Measurements from ENCODE around the gene DEFB121. TPM values are rescaled to one million over a fixed set of nuclear protein-coding genes. Genes with fewer than 3 reads are reported as not detected.

DEFB121 gene
- total RNA-seq, 6 donors from 2014 or later, result not detected

GRCh38 chr20:31403886-31404285 lies 2.1 kb downstream of the DEFB121 start:
- no peaks in the 10 kb centered on the region for H3K36me3 ChIP-seq
- no peaks in the 10 kb centered on the region for H3K9me3 ChIP-seq
- TF ChIP-seq EP300 (IDR thresholded peaks at IDR 0.05) (no peak), POLR2A (IDR thresholded peaks at IDR 0.05) (no peak), POLR2AphosphoS5 (IDR thresholded peaks at IDR 0.05) (no peak)
- DNase-seq (no peak), ATAC-seq (ENCODE audit: low FRiP score in 2 of 2) (no peak)
- no peak overlapping the region for H3K27ac ChIP-seq
- WGBS, 2 donors, result 38 to 58% methylated on average over 1 of the region's 1 CpG
- no peaks in the 10 kb centered on the region for H3K27me3 ChIP-seq
- H3K4me3 ChIP-seq, result no peak overlapping the region
- H3K4me1 ChIP-seq, result no peaks in the 10 kb centered on the region

GRCh38 chr20:31394900-31395299 lies 11.1 kb downstream of the DEFB121 start:
- Histone ChIP-seq H3K27me3 (no peaks in the 10 kb centered on the region), H3K4me1 (no peaks in the 10 kb centered on the region)
- WGBS, 2 donors, result 51% methylated on average over 3 of the region's 3 CpGs

GRCh38 chr20:31392836-31393235 lies 13.2 kb downstream of the DEFB121 start:
- no peaks in the 10 kb centered on the region for H3K4me1 ChIP-seq
- DNase-seq (no peak), ATAC-seq (ENCODE audit: low FRiP score in 2 of 2) (no peak)

More at GRCh38 chr20:31394900-31395299, 11.1 kb downstream of the DEFB121 start:
- Histone ChIP-seq H3K9me3 (no peaks in the 10 kb centered on the region), H3K4me3 (no peak overlapping the region), H3K36me3 (no peaks in the 10 kb centered on the region), H3K27ac (no peak overlapping the region)
- DNase-seq (no peak), ATAC-seq (ENCODE audit: low FRiP score in 2 of 2) (no peak)
- TF ChIP-seq POLR2A (IDR thresholded peaks at IDR 0.05) (no peak), CTCF (IDR thresholded peaks at IDR 0.05) (no peak), POLR2AphosphoS5 (IDR thresholded peaks at IDR 0.05) (no peak), EP300 (IDR thresholded peaks at IDR 0.05) (no peak)

GRCh38 chr20:31390490-31390889 lies 15.5 kb downstream of the DEFB121 start, which contains the start of gene DEFB119:
Gene DEFB119 (minus strand): TSS chr20:31390590. CDS start chr20:31390483, 107 bp downstream.
- Histone ChIP-seq H3K27ac (no peak within 1 kb of the TSS), H3K9me3 (no peaks in the 10 kb centered on the region), H3K4me3 (no peak within 1 kb of the TSS), H3K27me3 (no peaks in the 10 kb centered on the region), H3K4me1 (no peaks in the 10 kb centered on the region), H3K36me3 (no peaks in the 10 kb centered on the region)
- no peak for ATAC-seq (ENCODE audit: low FRiP score in 2 of 2)
- WGBS, 2 donors, result 45 to 50% methylated on average over 1 of the region's 1 CpG
- no peak for DNase-seq
- no peak for TF ChIP-seq POLR2A (IDR thresholded peaks at IDR 0.05)
- TF ChIP-seq CTCF (IDR thresholded peaks at IDR 0.05), result no peak
- no peak for TF ChIP-seq EP300 (IDR thresholded peaks at IDR 0.05)
- TF ChIP-seq POLR2AphosphoS5 (IDR thresholded peaks at IDR 0.05), result no peak

More at GRCh38 chr20:31392836-31393235, 13.2 kb downstream of the DEFB121 start:
- Histone ChIP-seq H3K9me3 (no peaks in the 10 kb centered on the region), H3K4me3 (no peak overlapping the region), H3K36me3 (no peaks in the 10 kb centered on the region), H3K27me3 (no peaks in the 10 kb centered on the region), H3K27ac (no peak overlapping the region)
- TF ChIP-seq POLR2AphosphoS5 (IDR thresholded peaks at IDR 0.05) (no peak), EP300 (IDR thresholded peaks at IDR 0.05) (no peak), POLR2A (IDR thresholded peaks at IDR 0.05) (no peak), CTCF (IDR thresholded peaks at IDR 0.05) (no peak)
- WGBS, 2 donors, result 77 to 83% methylated on average over 2 of the region's 2 CpGs

DNA sequence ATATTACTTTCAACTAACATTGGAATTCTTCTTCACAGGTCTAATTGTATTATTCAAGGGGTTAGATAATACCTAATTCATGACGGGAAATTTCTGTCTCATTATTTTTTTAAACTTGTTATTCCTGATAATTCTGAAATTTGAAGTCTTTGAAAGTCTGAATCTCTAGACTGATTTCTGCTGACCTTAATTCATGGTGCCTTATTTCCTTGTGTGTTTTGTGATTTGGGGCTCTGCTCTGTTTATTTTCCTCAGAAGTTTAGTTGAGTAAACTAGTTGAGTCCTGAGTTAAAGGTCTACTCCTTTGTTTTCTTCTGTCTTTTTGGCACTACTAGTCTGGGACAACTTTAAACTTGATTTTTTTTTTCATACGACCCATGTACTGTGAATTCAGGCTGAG lies 31.7 kb downstream of the DEFB121 start:
- WGBS, 2 donors, result 58 to 72% methylated on average over 2 of the region's 2 CpGs
- TF ChIP-seq POLR2A (IDR thresholded peaks at IDR 0.05), result no peak
- TF ChIP-seq EP300 (IDR thresholded peaks at IDR 0.05), result no peak
- TF ChIP-seq POLR2AphosphoS5 (IDR thresholded peaks at IDR 0.05), result no peak
- TF ChIP-seq CTCF (IDR thresholded peaks at IDR 0.05), result no peak
- no peak overlapping the region for H3K27ac ChIP-seq
- no peak for ATAC-seq (ENCODE audit: low FRiP score in 2 of 2)
- DNase-seq, result no peak
- H3K4me3 ChIP-seq, result no peak overlapping the region
- no peaks in the 10 kb centered on the region for H3K4me1 ChIP-seq
- no peaks in the 10 kb centered on the region for H3K36me3 ChIP-seq
- H3K27me3 ChIP-seq, result no peaks in the 10 kb centered on the region
- no peaks in the 10 kb centered on the region for H3K9me3 ChIP-seq

Measured in upper lobe of left lung (tissue), 6 donors.